ENCODE results near the gene TSSK1B. TPM values are rescaled to one million over a fixed set of nuclear protein-coding genes. Genes with fewer than 3 reads are reported as not detected.
"Not testable (repeated sequence)": the region's sequence is repeated elsewhere in the genome, so short reads cannot be mapped to it uniquely, and the experiment has no call there.

TSSK1B gene, protein sequence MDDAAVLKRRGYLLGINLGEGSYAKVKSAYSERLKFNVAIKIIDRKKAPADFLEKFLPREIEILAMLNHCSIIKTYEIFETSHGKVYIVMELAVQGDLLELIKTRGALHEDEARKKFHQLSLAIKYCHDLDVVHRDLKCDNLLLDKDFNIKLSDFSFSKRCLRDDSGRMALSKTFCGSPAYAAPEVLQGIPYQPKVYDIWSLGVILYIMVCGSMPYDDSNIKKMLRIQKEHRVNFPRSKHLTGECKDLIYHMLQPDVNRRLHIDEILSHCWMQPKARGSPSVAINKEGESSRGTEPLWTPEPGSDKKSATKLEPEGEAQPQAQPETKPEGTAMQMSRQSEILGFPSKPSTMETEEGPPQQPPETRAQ
- total RNA-seq (1.2 TPM), polyA plus RNA-seq (not detected)

DNA sequence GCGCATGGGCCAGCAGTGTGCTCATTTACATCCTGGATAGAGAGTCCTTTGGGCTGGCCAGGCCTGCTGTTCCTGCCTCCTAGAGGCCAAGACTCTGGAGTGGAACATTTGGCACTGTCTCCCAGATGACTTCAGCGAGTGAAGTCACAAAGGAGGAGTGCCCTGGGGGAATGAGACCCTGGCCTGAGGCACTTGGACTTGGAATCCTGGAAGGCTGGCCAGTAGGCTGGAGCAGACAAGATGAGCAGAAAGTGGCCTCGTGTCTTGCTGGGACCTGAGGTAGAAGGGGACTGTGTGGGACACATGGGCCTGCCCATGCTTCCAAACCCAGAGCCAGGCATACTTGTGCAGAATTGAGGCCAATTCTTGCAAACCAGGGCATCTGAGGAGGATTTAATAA is at the start of gene TSSK1B:
Gene TSSK1B (minus strand): TSS at position 101 of the 400 bp plus-strand sequence. CDS start 150 bp downstream, outside the sequence.
- H3K4me3 ChIP-seq (ENCODE audit: low read depth, low read length), result no peak within 1 kb of the TSS
- H3K36me3 ChIP-seq (ENCODE audit: insufficient read depth), result no peaks in the 10 kb centered on the region
- no peaks in the 10 kb centered on the region for H3K4me1 ChIP-seq (ENCODE audit: insufficient read depth)
- no peak for DNase-seq (ENCODE audit: extremely low spot score)
- H3K27ac ChIP-seq (ENCODE audit: low read depth), result no peak within 1 kb of the TSS
- WGBS, result 88% methylated on average over 3 of the region's 3 CpGs

DNA sequence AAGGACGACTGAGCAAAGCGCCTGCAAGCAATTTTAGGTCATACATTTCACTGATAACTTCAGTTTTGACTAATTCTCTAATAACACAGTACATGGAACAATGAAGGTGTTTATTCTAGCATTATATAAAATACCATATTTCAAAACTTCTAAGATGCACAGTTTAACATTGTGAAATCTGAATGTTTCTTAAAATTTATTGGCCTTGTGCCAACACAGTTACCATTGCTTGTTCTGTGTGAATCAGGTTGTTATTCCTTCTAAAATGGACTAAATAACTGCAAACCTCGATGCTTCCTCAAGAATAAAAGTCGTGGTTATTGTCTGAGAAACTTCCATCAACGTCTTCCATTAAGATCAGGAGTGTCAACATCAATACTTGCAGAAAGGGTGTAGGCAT is 45.5 kb upstream of the TSSK1B start:
- Histone ChIP-seq H3K4me3 (ENCODE audit: low read depth, low read length) (no peak overlapping the region), H3K36me3 (ENCODE audit: insufficient read depth) (no peaks in the 10 kb centered on the region), H3K27ac (ENCODE audit: low read depth) (no peak overlapping the region), H3K4me1 (ENCODE audit: insufficient read depth) (no peaks in the 10 kb centered on the region)
- WGBS, result 78% methylated on average over 5 of the region's 5 CpGs
- DNase-seq (ENCODE audit: extremely low spot score), result no peak

GRCh38 chr5:113478691-113479090 is 43.9 kb upstream of the TSSK1B start:
- H3K4me3 ChIP-seq (ENCODE audit: low read depth, low read length), result no peak overlapping the region
- no peak overlapping the region for H3K27ac ChIP-seq (ENCODE audit: low read depth)
- 79% methylated on average over 3 of the region's 3 CpGs for WGBS
- no peak for DNase-seq (ENCODE audit: extremely low spot score)
- no peaks in the 10 kb centered on the region for H3K36me3 ChIP-seq (ENCODE audit: insufficient read depth)
- H3K4me1 ChIP-seq (ENCODE audit: insufficient read depth), result no peaks in the 10 kb centered on the region

DNA sequence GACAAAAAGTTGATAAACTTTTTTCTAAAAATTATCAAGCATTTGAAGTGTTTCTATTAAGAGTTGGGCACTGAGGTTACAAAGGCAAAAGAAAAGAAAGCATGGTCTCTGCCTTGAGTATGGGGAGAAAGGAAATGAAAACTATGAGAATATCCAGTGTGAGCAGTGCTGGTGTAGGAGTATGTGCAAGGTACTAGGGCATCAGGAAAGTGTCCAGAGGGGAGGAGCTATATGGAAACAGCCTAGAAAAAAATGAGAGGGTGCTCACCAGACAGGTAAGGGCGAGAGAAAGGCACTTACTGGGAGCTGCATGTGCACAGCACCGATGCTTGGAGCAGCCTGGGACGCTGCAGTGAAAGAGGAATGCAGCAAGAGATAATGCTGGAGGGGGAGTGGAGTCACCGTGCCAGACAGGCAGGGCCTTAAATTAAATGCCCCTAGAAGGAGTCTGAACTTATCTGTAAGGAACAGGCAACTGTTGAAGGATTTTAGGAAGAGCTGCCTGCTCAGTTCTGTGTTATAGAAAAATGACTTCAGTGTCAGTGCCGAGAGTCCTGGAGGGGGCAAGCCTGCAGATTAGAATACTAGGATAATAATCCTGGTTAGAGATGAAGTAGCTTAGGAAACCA is 39.4 kb upstream of the TSSK1B start:
- Histone ChIP-seq H3K36me3 (ENCODE audit: insufficient read depth) (no peaks in the 10 kb centered on the region), H3K27ac (ENCODE audit: low read depth) (no peak overlapping the region), H3K4me1 (ENCODE audit: insufficient read depth) (no peaks in the 10 kb centered on the region), H3K4me3 (ENCODE audit: low read depth, low read length) (no peak overlapping the region)
- no peak for DNase-seq (ENCODE audit: extremely low spot score)
- 24% methylated on average over 5 of the region's 5 CpGs for WGBS

- DNase-seq (ENCODE audit: extremely low spot score), result no peak
- H3K27ac ChIP-seq (ENCODE audit: low read depth), result no peak overlapping the region
- H3K4me3 ChIP-seq (ENCODE audit: low read depth, low read length), result no peak overlapping the region
- H3K36me3 ChIP-seq (ENCODE audit: insufficient read depth), result no peaks in the 10 kb centered on the region
- no peaks in the 10 kb centered on the region for H3K4me1 ChIP-seq (ENCODE audit: insufficient read depth)
Observed at GRCh38 chr5:113463032-113463431, 28.2 kb upstream of the TSSK1B start.

GRCh38 chr5:113457106-113457505 is 22.3 kb upstream of the TSSK1B start:
- not testable (repeated sequence) for H3K36me3 ChIP-seq (ENCODE audit: insufficient read depth); H3K4me1 ChIP-seq (ENCODE audit: insufficient read depth); H3K27ac ChIP-seq (ENCODE audit: low read depth); H3K4me3 ChIP-seq (ENCODE audit: low read depth, low read length); DNase-seq (ENCODE audit: extremely low spot score)
- 97% methylated on average over 21 of the region's 21 CpGs for WGBS

DNA sequence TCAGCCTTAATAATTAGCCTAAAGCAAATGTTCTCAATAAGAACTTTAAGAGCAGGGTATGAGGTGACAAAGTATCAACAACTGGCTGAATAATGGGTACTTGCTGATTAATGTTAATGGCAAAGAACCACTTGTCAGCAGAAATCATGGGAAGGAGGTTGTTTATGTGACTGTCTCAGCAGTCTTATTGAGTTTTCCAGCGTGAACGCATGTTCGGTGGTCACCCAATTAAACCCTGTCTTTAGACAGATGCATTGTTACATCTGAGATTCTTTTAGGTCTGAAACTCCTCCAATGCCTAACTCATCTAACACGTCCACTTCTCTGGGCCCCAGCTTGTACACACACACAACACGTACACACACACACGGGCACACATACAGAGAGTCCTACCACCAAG is 18.2 kb upstream of the TSSK1B start:
- no peaks in the 10 kb centered on the region for H3K4me1 ChIP-seq (ENCODE audit: insufficient read depth)
- H3K36me3 ChIP-seq (ENCODE audit: insufficient read depth), result no peaks in the 10 kb centered on the region
- H3K4me3 ChIP-seq (ENCODE audit: low read depth, low read length), result no peak overlapping the region
- no peak overlapping the region for H3K27ac ChIP-seq (ENCODE audit: low read depth)
- WGBS, result 86% methylated on average over 6 of the region's 6 CpGs
- DNase-seq (ENCODE audit: extremely low spot score), result no peak

GRCh38 chr5:113451797-113452196 is 17.0 kb upstream of the TSSK1B start:
- H3K4me3 ChIP-seq (ENCODE audit: low read depth, low read length), result no peak overlapping the region
- no peaks in the 10 kb centered on the region for H3K36me3 ChIP-seq (ENCODE audit: insufficient read depth)
- H3K4me1 ChIP-seq (ENCODE audit: insufficient read depth), result no peaks in the 10 kb centered on the region
- H3K27ac ChIP-seq (ENCODE audit: low read depth), result no peak overlapping the region
- WGBS, result 70% methylated on average over 2 of the region's 2 CpGs
- no peak for DNase-seq (ENCODE audit: extremely low spot score)

GRCh38 chr5:113450929-113451328 is 16.1 kb upstream of the TSSK1B start:
- 13% methylated on average over 2 of the region's 2 CpGs for WGBS
- Histone ChIP-seq H3K36me3 (ENCODE audit: insufficient read depth) (no peaks in the 10 kb centered on the region), H3K4me1 (ENCODE audit: insufficient read depth) (no peaks in the 10 kb centered on the region), H3K4me3 (ENCODE audit: low read depth, low read length) (no peak overlapping the region), H3K27ac (ENCODE audit: low read depth) (no peak overlapping the region)
- no peak for DNase-seq (ENCODE audit: extremely low spot score)

DNA sequence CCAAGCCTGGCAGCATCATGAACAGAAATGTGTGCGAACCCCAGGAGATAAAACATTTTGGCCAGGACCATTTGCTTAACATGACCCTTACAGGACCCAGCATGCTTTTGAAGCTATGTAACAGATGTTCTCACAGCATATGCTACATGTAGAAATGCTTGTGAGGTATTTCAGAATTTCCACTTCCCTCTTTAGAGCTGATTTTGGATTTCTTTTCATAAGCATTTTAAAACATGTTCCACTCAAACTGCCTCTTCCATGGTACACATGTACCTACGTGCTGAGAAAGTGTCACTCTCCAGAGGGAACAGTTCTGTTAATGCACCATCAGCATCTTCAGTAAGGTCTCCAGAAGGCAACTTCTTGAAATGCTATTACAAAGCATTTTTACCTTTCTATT is 15.7 kb upstream of the TSSK1B start:
- Histone ChIP-seq H3K36me3 (ENCODE audit: insufficient read depth) (no peaks in the 10 kb centered on the region), H3K4me3 (ENCODE audit: low read depth, low read length) (no peak overlapping the region), H3K4me1 (ENCODE audit: insufficient read depth) (no peaks in the 10 kb centered on the region), H3K27ac (ENCODE audit: low read depth) (no peak overlapping the region)
- DNase-seq (ENCODE audit: extremely low spot score), result no peak
- WGBS, result 61% methylated on average over 2 of the region's 2 CpGs

DNA sequence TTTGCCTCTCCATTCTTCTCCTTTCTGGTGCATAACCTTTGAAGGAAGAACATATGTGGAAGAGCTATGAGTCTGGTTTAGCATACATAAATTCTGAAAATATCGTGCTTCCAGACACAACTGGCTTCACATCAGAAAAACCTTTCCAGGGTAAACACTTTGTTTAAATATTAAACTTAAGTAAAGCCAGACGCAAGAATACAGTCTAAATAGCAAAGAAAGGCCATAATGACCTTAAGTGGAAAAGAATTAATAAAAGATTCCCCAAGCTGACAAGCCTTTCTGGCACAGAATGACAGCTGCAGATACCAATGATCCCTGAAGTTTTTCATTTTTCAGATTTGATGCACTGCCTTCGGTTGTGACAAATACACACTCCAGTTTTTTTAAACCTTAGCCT is 13.5 kb upstream of the TSSK1B start:
- H3K4me1 ChIP-seq (ENCODE audit: insufficient read depth), result no peaks in the 10 kb centered on the region
- H3K4me3 ChIP-seq (ENCODE audit: low read depth, low read length), result no peak overlapping the region
- no peaks in the 10 kb centered on the region for H3K36me3 ChIP-seq (ENCODE audit: insufficient read depth)
- no peak for DNase-seq (ENCODE audit: extremely low spot score)
- no peak overlapping the region for H3K27ac ChIP-seq (ENCODE audit: low read depth)
- 66% methylated on average over 3 of the region's 3 CpGs for WGBS

GRCh38 chr5:113447498-113448050 is 12.8 kb upstream of the TSSK1B start:
- H3K36me3 ChIP-seq (ENCODE audit: insufficient read depth), result no peaks in the 10 kb centered on the region
- H3K4me1 ChIP-seq (ENCODE audit: insufficient read depth), result no peaks in the 10 kb centered on the region
- WGBS, result 59% methylated on average over 4 of the region's 4 CpGs
- no peak for DNase-seq (ENCODE audit: extremely low spot score)
- no peak overlapping the region for H3K27ac ChIP-seq (ENCODE audit: low read depth)
- no peak overlapping the region for H3K4me3 ChIP-seq (ENCODE audit: low read depth, low read length)

- H3K36me3 ChIP-seq (ENCODE audit: insufficient read depth), result no peaks in the 10 kb centered on the region
- no peak overlapping the region for H3K4me3 ChIP-seq (ENCODE audit: low read depth, low read length)
- H3K27ac ChIP-seq (ENCODE audit: low read depth), result no peak overlapping the region
- no peaks in the 10 kb centered on the region for H3K4me1 ChIP-seq (ENCODE audit: insufficient read depth)
- WGBS, result 65% methylated on average over 2 of the region's 2 CpGs
- no peak for DNase-seq (ENCODE audit: extremely low spot score)
Observed at GRCh38 chr5:113446358-113446927, 11.7 kb upstream of the TSSK1B start.

DNA sequence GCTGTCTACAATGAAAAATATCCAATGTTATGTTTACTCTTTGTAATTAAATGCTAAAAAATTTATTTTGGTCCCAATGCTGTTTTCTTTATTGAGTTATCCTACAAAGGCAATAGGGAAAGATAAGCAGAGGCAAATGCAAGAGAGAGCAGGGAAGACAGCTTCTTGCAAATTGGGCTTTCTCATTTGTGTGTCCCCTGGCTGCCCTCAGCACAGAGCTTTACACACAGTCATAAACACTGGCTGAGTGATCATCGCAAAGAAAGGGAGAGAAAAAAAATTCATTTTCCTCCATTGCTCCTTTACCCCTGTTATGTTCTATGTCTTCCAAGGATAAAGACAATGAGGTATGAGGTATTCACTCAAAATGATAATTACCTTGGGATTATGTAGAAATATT is 2.3 kb upstream of the TSSK1B start:
- Histone ChIP-seq H3K4me3 (ENCODE audit: low read depth, low read length) (no peak overlapping the region), H3K36me3 (ENCODE audit: insufficient read depth) (no peaks in the 10 kb centered on the region), H3K4me1 (ENCODE audit: insufficient read depth) (no peaks in the 10 kb centered on the region), H3K27ac (ENCODE audit: low read depth) (no peak overlapping the region)
- 19% methylated on average over 1 of the region's 1 CpG for WGBS
- DNase-seq (ENCODE audit: extremely low spot score), result no peak

Data from urinary bladder (tissue), 4 donors.